CD4-positive, alpha-beta T cell (primary cell): ENCODE measurements around the gene RAD9A. TPM values are rescaled to one million over a fixed set of nuclear protein-coding genes. Genes with fewer than 3 reads are reported as not detected.

Experiments
- ATAC-seq: fragments of 200-7000 bp; cut with Tn5 transposase; one replicate; pipeline ENCODE4 v1.10.0; 2022; ENCODE audit warnings: mild to moderate bottlenecking; ENCODE audit not compliant: poor library complexity
- CTCF ChIA-PET: fragments of 350-600 bp; sonication (Branson Sonifier 250); formaldehyde crosslinking; loops from one replicate; lab custom pipeline; 2021; ENCODE audit warnings: antibody characterized with exemption, inconsistent platforms; lab: Charles Lee
- POLR2A ChIA-PET: fragments of 350-600 bp; sonication (Branson Sonifier 250); formaldehyde crosslinking; loops from one replicate; lab custom pipeline; 2021; ENCODE audit warnings: antibody characterized with exemption, inconsistent platforms; lab: Charles Lee
- DNase-seq, 14 experiments: peaks; one replicate each; pipeline ENCODE4 v3.0.0-alpha.2; 2013 to 2020; ENCODE audit warnings: mixed read lengths in 2 of 14
- H3K27ac ChIP-seq, 2 donors: one replicate each; pipeline versions ENCODE4 v1.5.1 to v1.7.0; 2013; ENCODE audit warnings: low read length in 2 of 2, low read depth in 1 of 2, mild to moderate bottlenecking in 1 of 2
- H3K27me3 ChIP-seq, 2 experiments: 1 replicate in 1 of 2; 2 replicates in 1 of 2; pipeline versions ENCODE4 v1.6.1 to v1.7.0; 2013; ENCODE audit warnings: low read length in 2 of 2, control low read depth in 1 of 2, mild to moderate bottlenecking in 1 of 2, moderate library complexity in 1 of 2; ENCODE audit not compliant: insufficient read depth in 2 of 2, control insufficient read depth in 1 of 2
- H3K36me3 ChIP-seq: one replicate; pipeline ENCODE4 v1.6.1; 2013; ENCODE audit warnings: low read length, control low read depth; ENCODE audit not compliant: insufficient read depth
- H3K4me1 ChIP-seq: one replicate; pipeline ENCODE4 v1.6.1; 2013; ENCODE audit warnings: low read length, control low read depth; ENCODE audit not compliant: insufficient read depth
- H3K4me3 ChIP-seq: one replicate; pipeline ENCODE4 v1.5.1; 2013; ENCODE audit warnings: mild to moderate bottlenecking, low read length, moderate library complexity
- H3K9me3 ChIP-seq, 2 experiments: 1 replicate in 1 of 2; 2 replicates in 1 of 2; pipeline versions ENCODE4 v1.6.1 to v1.7.0; 2013; ENCODE audit warnings: low read length in 2 of 2, mild to moderate bottlenecking in 2 of 2, control low read depth in 1 of 2, moderate library complexity in 1 of 2; ENCODE audit not compliant: control insufficient read depth in 1 of 2, insufficient read depth in 1 of 2
- H3K27ac Mint-ChIP-seq: one replicate; pipeline ENCODE4 v1.8.0; 2020; ENCODE audit warnings: mixed read lengths
- H3K27me3 Mint-ChIP-seq: one replicate; pipeline ENCODE4 v1.8.0; 2021; ENCODE audit warnings: mixed read lengths
- H3K36me3 Mint-ChIP-seq: one replicate; pipeline ENCODE4 v1.8.0; 2021; ENCODE audit warnings: low read depth, mixed read lengths
- H3K4me1 Mint-ChIP-seq: one replicate; pipeline ENCODE4 v1.8.0; 2021; ENCODE audit warnings: low read depth, mixed read lengths
- H3K4me3 Mint-ChIP-seq: one replicate; pipeline ENCODE4 v1.8.0; 2020; ENCODE audit warnings: mild to moderate bottlenecking, mixed read lengths
- H3K9me3 Mint-ChIP-seq: one replicate; pipeline ENCODE4 v1.8.0; 2020; ENCODE audit warnings: mixed read lengths
- CTCF ChIP-seq: fragments of 200-600 bp; IDR thresholded peaks from one replicate; pipeline ENCODE4 v1.8.0; 2022; ENCODE audit warnings: antibody characterized with exemption, mild to moderate bottlenecking
- intact Hi-C, 2 experiments: fragments of 100-400 bp; cut with DNase I in 1 of 2; cut with micrococcal nuclease in 1 of 2; formaldehyde crosslinking; loops; one replicate each; pipeline versions ENCODE4 v1.15.1 to v1.9.0; 2023 to 2025; cut with DNase I, micrococcal nuclease
- total RNA-seq, 174 experiments: library from RNA in 2 of 174; stranded (reverse) in 2 of 174; gene quantifications; one replicate each; pipeline ENCODE4 v1.2.3 and lab custom pipeline; 2021 to 2026

RAD9A gene
- total RNA-seq, 2 experiments from 2014 or later, result 19.3 to 20.3 TPM

- Mint-ChIP-seq H3K27me3 (peaks cover 1% of the 10 kb centered on the region), H3K4me1 (peaks cover 26% of the 10 kb centered on the region), H3K9me3 (no peaks in the 10 kb centered on the region), H3K27ac (no peak overlapping the region), H3K36me3 (no peaks in the 10 kb centered on the region), H3K4me3 (peak overlapping the region; percentile 62)
- H3K4me3 ChIP-seq, result no peak overlapping the region
- no peaks in the 10 kb centered on the region for H3K27me3 ChIP-seq
- H3K4me1 ChIP-seq, result peaks cover 28% of the 10 kb centered on the region
- ATAC-seq (no peak), DNase-seq (no peak)
- H3K27ac ChIP-seq, result no peak overlapping the region
- ChIA-PET POLR2A (interaction anchor here (1.2 to 2.1 kb wide), 3 partner anchors 13 to 34 kb away, joined by 3 to 8 read pairs (median 6); partner anchors contain the start of gene POLD4), CTCF (interaction anchor here (0.6 to 1.3 kb wide), 4 partner anchors 8 to 155 kb away, joined by 3 to 4 read pairs (median 3); partner anchors contain the start of gene PPP1CA)
- no peaks in the 10 kb centered on the region for H3K9me3 ChIP-seq
- intact Hi-C loops, result loop anchor here in 1 of 2 experiments (10.0 kb wide), 1 partner anchor 273 kb away; the partner anchor contains the start of gene KDM2A
- H3K36me3 ChIP-seq, result no peaks in the 10 kb centered on the region
- no peak for TF ChIP-seq CTCF
Measured at GRCh38 chr11:67387518-67387917, 4.3 kb upstream of the RAD9A start.

GRCh38 chr11:67389477-67389876 is 2.3 kb upstream of the RAD9A start:
- Mint-ChIP-seq H3K36me3 (no peaks in the 10 kb centered on the region), H3K9me3 (no peaks in the 10 kb centered on the region), H3K27ac (peak overlapping the region; percentile 57), H3K4me1 (peaks cover 33% of the 10 kb centered on the region), H3K4me3 (peak overlapping the region; percentile 86), H3K27me3 (no peaks in the 10 kb centered on the region)
- POLR2A ChIA-PET, result interaction anchor here (0.6 to 1.6 kb wide), 3 partner anchors 14 to 48 kb away, joined by 3 to 4 read pairs (median 3); partner anchors contain the start of genes PTPRCAP and TBC1D10C
- Histone ChIP-seq H3K27me3 (no peaks in the 10 kb centered on the region), H3K4me3 (no peak overlapping the region), H3K27ac (no peak overlapping the region), H3K36me3 (peaks cover 11% of the 10 kb centered on the region), H3K9me3 (no peaks in the 10 kb centered on the region), H3K4me1 (peaks cover 32% of the 10 kb centered on the region)
- peak; percentile 69 for TF ChIP-seq CTCF
- ATAC-seq (peak; percentile 44), DNase-seq (peak in 12 of 14 experiments; percentile 37 to 74 (median 52))
- intact Hi-C loops, result loop anchor here (1.0 to 10.0 kb wide), 2 partner anchors 117 to 275 kb away; partner anchors contain the start of gene KDM2A (in 1 of the 2)
- CTCF ChIA-PET, result interaction anchor here (0.6 to 2.2 kb wide), 13 partner anchors 12 to 119 kb away, joined by 3 to 9 read pairs (median 3); partner anchors contain the start of genes CDK2AP2, PITPNM1, POLD4 and PPP1CA

GRCh38 chr11:67390947-67391303 is 861 bp upstream of the RAD9A start:
- intact Hi-C loops, result loop anchor here in 1 of 2 experiments (1.0 to 10.0 kb wide), 4 partner anchors 37 to 214 kb away; partner anchors contain the start of genes NDUFV1, RPS6KB2 and TMEM134
- Mint-ChIP-seq H3K4me3 (peak overlapping the region; percentile 88), H3K36me3 (no peaks in the 10 kb centered on the region), H3K27ac (peak overlapping the region; percentile 76), H3K4me1 (peaks cover 33% of the 10 kb centered on the region), H3K9me3 (no peaks in the 10 kb centered on the region), H3K27me3 (no peaks in the 10 kb centered on the region)
- no peak for TF ChIP-seq CTCF
- H3K36me3 ChIP-seq, result peaks cover 15% of the 10 kb centered on the region
- H3K27me3 ChIP-seq, result no peaks in the 10 kb centered on the region
- ATAC-seq, result no peak
- DNase-seq, result no peak
- ChIA-PET CTCF (interaction anchor here (0.6 to 2.7 kb wide), 8 partner anchors 9 to 115 kb away, joined by 3 to 16 read pairs (median 6); partner anchors contain the start of genes PITPNM1 and PPP1CA), POLR2A (interaction anchor here (0.8 to 3.0 kb wide), 14 partner anchors 8 to 102 kb away, joined by 3 to 61 read pairs (median 8); partner anchors contain the start of genes AIP, ANKRD13D, POLD4 and PPP1CA)
- H3K4me1 ChIP-seq, result peaks cover 36% of the 10 kb centered on the region
- H3K4me3 ChIP-seq, result peak overlapping the region; percentile 90
- H3K27ac ChIP-seq, result peak overlapping the region; percentile 55 to 77
- no peaks in the 10 kb centered on the region for H3K9me3 ChIP-seq
